Ectodermal cell (in vitro differentiated cells): Measurements from ENCODE around the gene PDHA2.
"Not testable (repeated sequence)": the region's sequence is repeated elsewhere in the genome, so short reads cannot be mapped to it uniquely, and the experiment has no call there.

ENCODE experiments used
- H3K27ac ChIP-seq: 2 replicates; pipeline ENCODE4 v1.7.0; 2013; ENCODE audit warnings: mild to moderate bottlenecking, low read depth, low read length; ENCODE audit not compliant: insufficient read depth, poor library complexity, severe bottlenecking
- H3K27me3 ChIP-seq: 2 replicates; pipeline ENCODE4 v1.7.0; 2013; ENCODE audit warnings: mild to moderate bottlenecking, low read length; ENCODE audit not compliant: insufficient read depth, control insufficient read depth, poor library complexity, severe bottlenecking
- H3K36me3 ChIP-seq: one replicate; pipeline ENCODE4 v1.7.0; 2013; ENCODE audit warnings: low read length; ENCODE audit not compliant: control insufficient read depth, insufficient read depth
- H3K4me1 ChIP-seq: one replicate; pipeline ENCODE4 v1.7.0; 2013; ENCODE audit warnings: low read length; ENCODE audit not compliant: control insufficient read depth, insufficient read depth
- H3K4me3 ChIP-seq: 2 replicates; pipeline ENCODE4 v1.7.0; 2013; ENCODE audit warnings: low read depth, low read length, control low read depth; ENCODE audit not compliant: insufficient read depth
- H3K9me3 ChIP-seq: 2 replicates; pipeline ENCODE4 v1.7.0; 2013; ENCODE audit warnings: mild to moderate bottlenecking, low read length, moderate library complexity; ENCODE audit not compliant: control insufficient read depth
- WGBS, 2 experiments: methylation state at CpG; one replicate each; pipeline ENCODE4 v1.1.7; 2013; ENCODE audit warnings: missing lambda C conversion rate in 2 of 2; 5-methylcytosine and 5-hydroxymethylcytosine counted together

Gene PDHA2

DNA sequence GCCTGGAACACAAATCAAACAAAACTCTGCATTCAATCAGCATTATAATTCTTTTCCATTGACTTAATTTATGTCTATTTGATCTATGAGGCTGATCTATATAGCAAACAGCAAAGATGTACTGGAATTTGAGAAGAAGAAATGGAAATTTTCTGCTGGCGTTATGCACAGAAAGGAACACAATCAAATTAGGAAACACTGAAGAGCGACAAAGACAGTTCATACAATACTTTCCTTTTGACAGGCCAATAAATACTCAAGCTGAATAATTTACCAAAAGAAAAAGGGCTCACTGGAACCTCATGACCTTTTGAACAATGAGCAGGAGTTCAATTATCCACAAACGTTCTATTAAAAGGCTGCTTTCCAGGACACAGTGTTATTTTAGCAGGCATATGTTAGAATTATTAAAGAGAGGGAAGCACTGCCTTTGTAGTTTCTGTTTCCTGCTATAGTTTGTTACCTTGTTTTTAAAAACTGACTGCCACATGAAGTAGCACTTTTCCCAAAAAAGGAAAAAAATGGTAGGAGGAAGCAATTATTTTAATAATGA is 8.1 kb downstream of the PDHA2 start:
- Histone ChIP-seq H3K9me3 (no peaks in the 10 kb centered on the region), H3K36me3 (no peaks in the 10 kb centered on the region), H3K4me3 (no peak overlapping the region), H3K27me3 (no peaks in the 10 kb centered on the region), H3K27ac (no peak overlapping the region), H3K4me1 (no peaks in the 10 kb centered on the region)
- 88 to 93% methylated on average over 3 of the region's 3 CpGs for WGBS, 2 experiments

DNA sequence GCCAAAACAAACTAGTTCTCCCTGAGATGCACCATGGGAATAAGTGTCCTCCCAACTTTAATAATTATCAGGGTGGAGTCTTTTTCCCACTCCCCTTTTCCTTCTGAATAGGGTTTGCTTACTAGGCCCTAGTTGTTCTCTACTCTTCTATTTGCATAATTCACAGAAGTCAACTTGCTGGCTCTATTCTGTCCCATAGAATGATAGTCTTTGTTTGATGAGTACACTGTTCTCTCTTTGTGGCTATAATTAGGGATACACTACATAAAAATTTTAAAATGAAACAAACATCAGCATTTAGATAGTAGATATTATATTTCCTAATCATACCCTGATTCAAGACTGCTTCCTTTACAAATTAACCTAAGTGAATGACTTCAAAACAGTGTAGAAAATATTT is 10.3 kb downstream of the PDHA2 start:
- no peak overlapping the region for H3K4me3 ChIP-seq
- H3K36me3 ChIP-seq: no peaks in the 10 kb centered on the region
- H3K27me3 ChIP-seq: no peaks in the 10 kb centered on the region

GRCh38 chr4:95857761-95858160 is 17.9 kb downstream of the PDHA2 start:
- Histone ChIP-seq H3K36me3 (no peaks in the 10 kb centered on the region), H3K4me1 (no peaks in the 10 kb centered on the region), H3K27me3 (no peaks in the 10 kb centered on the region), H3K27ac (no peak overlapping the region), H3K9me3 (no peaks in the 10 kb centered on the region), H3K4me3 (no peak overlapping the region)
- WGBS, 2 experiments: 86% methylated on average over 1 of the region's 1 CpG; no CpG with 5 or more reads in 1 of the 2 experiments

More for the DNA sequence above, 10.3 kb downstream of the PDHA2 start:
- Histone ChIP-seq H3K27ac (no peak overlapping the region), H3K4me1 (no peaks in the 10 kb centered on the region), H3K9me3 (no peaks in the 10 kb centered on the region)

DNA sequence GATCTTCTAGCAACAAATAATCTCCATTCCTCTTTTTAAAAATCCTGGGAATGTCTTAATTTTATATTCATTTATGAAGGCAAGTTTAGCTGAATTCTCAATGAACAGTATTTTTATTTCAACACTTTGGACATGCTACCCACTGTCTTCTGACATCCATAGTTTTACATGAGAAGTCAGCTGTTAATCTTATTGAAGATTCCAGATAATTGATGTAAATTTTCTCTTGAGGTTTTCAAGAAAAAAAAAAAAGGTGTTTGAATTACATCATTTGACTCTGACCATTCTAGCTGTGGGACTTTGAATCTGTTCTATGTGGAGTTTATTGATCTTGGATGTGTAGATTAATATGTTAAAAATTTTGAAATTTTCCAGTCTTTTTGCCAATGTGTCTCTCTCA is 28.0 kb downstream of the PDHA2 start:
- Histone ChIP-seq H3K9me3 (no peaks in the 10 kb centered on the region), H3K4me1 (no peaks in the 10 kb centered on the region), H3K27ac (no peak overlapping the region), H3K36me3 (no peaks in the 10 kb centered on the region), H3K4me3 (no peak overlapping the region), H3K27me3 (no peaks in the 10 kb centered on the region)

DNA sequence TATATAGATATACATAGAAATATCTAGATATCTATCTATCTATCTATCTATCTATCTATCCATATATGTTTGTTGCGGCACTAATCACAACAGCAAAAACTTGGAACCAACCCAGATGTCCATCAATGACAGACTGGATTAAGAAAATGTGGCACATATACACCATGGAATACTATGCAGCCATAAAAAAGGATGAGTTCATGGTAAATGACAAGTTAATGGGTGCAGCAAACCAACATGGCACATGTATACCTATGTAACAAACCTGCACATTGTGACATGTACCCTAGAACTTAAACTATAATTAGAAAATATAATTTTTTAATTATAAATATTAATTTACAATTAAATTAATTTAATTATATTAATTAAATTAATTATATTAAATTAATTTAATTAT is 29.5 kb downstream of the PDHA2 start:
- not testable (repeated sequence) for H3K27ac ChIP-seq, H3K4me1 ChIP-seq, H3K36me3 ChIP-seq, H3K9me3 ChIP-seq, H3K4me3 ChIP-seq, H3K27me3 ChIP-seq
- WGBS, 2 experiments: 86 to 100% methylated on average over 1 of the region's 1 CpG

- WGBS, 2 experiments: 64 to 75% methylated on average over 1 of the region's 1 CpG
- H3K9me3 ChIP-seq: no peaks in the 10 kb centered on the region
These were observed 30.1 kb downstream of the PDHA2 start for GRCh38 chr4:95869961-95870500.

GRCh38 chr4:95877636-95878035 is 37.7 kb downstream of the PDHA2 start:
- no peaks in the 10 kb centered on the region for H3K36me3 ChIP-seq
- no peak overlapping the region for H3K27ac ChIP-seq
- H3K27me3 ChIP-seq: no peaks in the 10 kb centered on the region
- no peaks in the 10 kb centered on the region for H3K9me3 ChIP-seq
- H3K4me1 ChIP-seq: no peaks in the 10 kb centered on the region
- no CpG with 5 or more reads among the region's 1 CpG for WGBS, 2 experiments
- H3K4me3 ChIP-seq: no peak overlapping the region

More at GRCh38 chr4:95869961-95870500, 30.1 kb downstream of the PDHA2 start:
- Histone ChIP-seq H3K36me3 (no peaks in the 10 kb centered on the region), H3K4me1 (no peaks in the 10 kb centered on the region), H3K27me3 (no peaks in the 10 kb centered on the region), H3K4me3 (no peak overlapping the region), H3K27ac (no peak overlapping the region)

- Histone ChIP-seq H3K9me3 (no peaks in the 10 kb centered on the region), H3K36me3 (no peaks in the 10 kb centered on the region), H3K27ac (no peak overlapping the region), H3K4me3 (no peak overlapping the region), H3K27me3 (no peaks in the 10 kb centered on the region), H3K4me1 (no peaks in the 10 kb centered on the region)
- WGBS, 2 experiments: 92 to 97% methylated on average over 3 of the region's 3 CpGs
These were observed 47.7 kb downstream of the PDHA2 start for GRCh38 chr4:95887551-95887950.

GRCh38 chr4:95889662-95890061 is 49.8 kb downstream of the PDHA2 start:
- Histone ChIP-seq H3K4me1 (no peaks in the 10 kb centered on the region), H3K27ac (no peak overlapping the region)
- 83 to 90% methylated on average over 2 of the region's 2 CpGs for WGBS, 2 experiments

More at GRCh38 chr4:95889662-95890061, 49.8 kb downstream of the PDHA2 start:
- Histone ChIP-seq H3K27me3 (no peaks in the 10 kb centered on the region), H3K36me3 (no peaks in the 10 kb centered on the region), H3K4me3 (no peak overlapping the region), H3K9me3 (no peaks in the 10 kb centered on the region)
